Caco-2 (cell line): ENCODE data around the gene RBM33. TPM values are rescaled to one million over a fixed set of nuclear protein-coding genes. Genes with fewer than 3 reads are reported as not detected.

ENCODE experiments used
- BruUV-seq: library from RNA; stranded (reverse); fragments of 400-500 nt; replicated peaks from 2 replicates; lab custom pipeline; 2021; lab: Mats Ljungman, UMichigan
- CTCF ChIA-PET: fragments of 300-600 bp; sonication (Branson Sonifier 250); formaldehyde crosslinking; loops from one replicate; lab custom pipeline; 2022; ENCODE audit warnings: antibody characterized with exemption; lab: Charles Lee
- POLR2A ChIA-PET: fragments of 300-600 bp; sonication (Branson Sonifier 250); formaldehyde crosslinking; loops from one replicate; lab custom pipeline; 2022; ENCODE audit warnings: antibody characterized with exemption; lab: Charles Lee
- DNase-seq, 2 experiments: peaks; one replicate each; pipeline versions ENCODE4 v3.0.0 to v3.0.0-alpha.2; 2020 to 2022
- H3K27me3 ChIP-seq: replicated peaks from 2 replicates; pipeline ENCODE4 v1.6.0; 2011; ENCODE audit warnings: low read length; ENCODE audit not compliant: control insufficient read depth, insufficient read depth
- H3K36me3 ChIP-seq: 2 replicates; pipeline ENCODE4 v1.5.1; 2011; ENCODE audit warnings: low read length; ENCODE audit not compliant: control insufficient read depth, insufficient read depth
- H3K4me1 ChIP-seq: fragments of 250-450 bp; sonication (Bioruptor Pico); 2 replicates; pipeline ENCODE4 v1.5.1; 2020; ENCODE audit warnings: mild to moderate bottlenecking
- H3K4me3 ChIP-seq: 2 replicates; pipeline ENCODE4 v1.5.1; 2011; ENCODE audit warnings: low read depth, mild to moderate bottlenecking, control low read depth, low read length
- H3K9me3 ChIP-seq: fragments of 250-450 bp; sonication (Bioruptor Pico); 2 replicates; pipeline ENCODE4 v1.5.1; 2020; ENCODE audit warnings: mild to moderate bottlenecking, moderate library complexity
- H3K27ac Mint-ChIP-seq: one replicate; pipeline ENCODE4 v1.8.0; 2022; ENCODE audit warnings: mixed read lengths; ENCODE audit not compliant: unreplicated experiment
- H3K27me3 Mint-ChIP-seq: one replicate; pipeline ENCODE4 v1.8.0; 2022; ENCODE audit warnings: mixed read lengths; ENCODE audit not compliant: insufficient read depth, unreplicated experiment
- H3K36me3 Mint-ChIP-seq: one replicate; pipeline ENCODE4 v1.8.0; 2022; ENCODE audit warnings: mild to moderate bottlenecking, mixed read lengths; ENCODE audit not compliant: insufficient read depth, unreplicated experiment
- H3K4me1 Mint-ChIP-seq: one replicate; pipeline ENCODE4 v1.8.0; 2022; ENCODE audit warnings: low read depth, mixed read lengths; ENCODE audit not compliant: unreplicated experiment
- H3K4me3 Mint-ChIP-seq: one replicate; pipeline ENCODE4 v1.8.0; 2022; ENCODE audit warnings: mild to moderate bottlenecking, moderate library complexity, mixed read lengths; ENCODE audit not compliant: unreplicated experiment
- H3K9me3 Mint-ChIP-seq: one replicate; pipeline ENCODE4 v1.8.0; 2022; ENCODE audit warnings: mixed read lengths; ENCODE audit not compliant: unreplicated experiment
- intact Hi-C: fragments of 100-400 bp; cut with micrococcal nuclease; formaldehyde crosslinking; loops from one replicate; pipeline ENCODE4 v1.10.0; 2022; ENCODE audit not compliant: unreplicated experiment
- total RNA-seq: library from RNA; stranded (reverse); gene quantifications from 2 replicates; pipeline ENCODE4 v1.2.3, GENCODE V29; 2022
- TF ChIP-seq, protein P1 (sequence below), 2 experiments: fragments of 200-600 bp in 1 of 2; IDR thresholded peaks; 1 replicate in 1 of 2; 2 replicates in 1 of 2; pipeline versions ENCODE4 v1.5.1 to v1.8.0; 2011 to 2022; ENCODE audit warnings: antibody characterized with exemption in 1 of 2, control low read depth in 1 of 2, inconsistent platforms in 1 of 2, low read depth in 1 of 2, low read length in 1 of 2, mild to moderate bottlenecking in 1 of 2, moderate library complexity in 1 of 2; ENCODE audit not compliant: insufficient read depth in 1 of 2, severe bottlenecking in 1 of 2, unreplicated experiment in 1 of 2

Gene RBM33
- total RNA-seq, 1 experiment from 2014 or later: 82.8 TPM

GRCh38 chr7:155645662-155646061 lies 1.2 kb downstream of the RBM33 start:
- intact Hi-C loops: loop anchor here (2.0 kb wide), 1 partner anchor 19 kb away; no protein-coding TSS in a partner anchor
- no TSS peak for BruUV-seq
- peaks cover 38% of the 10 kb centered on the region for H3K4me1 Mint-ChIP-seq

DNA sequence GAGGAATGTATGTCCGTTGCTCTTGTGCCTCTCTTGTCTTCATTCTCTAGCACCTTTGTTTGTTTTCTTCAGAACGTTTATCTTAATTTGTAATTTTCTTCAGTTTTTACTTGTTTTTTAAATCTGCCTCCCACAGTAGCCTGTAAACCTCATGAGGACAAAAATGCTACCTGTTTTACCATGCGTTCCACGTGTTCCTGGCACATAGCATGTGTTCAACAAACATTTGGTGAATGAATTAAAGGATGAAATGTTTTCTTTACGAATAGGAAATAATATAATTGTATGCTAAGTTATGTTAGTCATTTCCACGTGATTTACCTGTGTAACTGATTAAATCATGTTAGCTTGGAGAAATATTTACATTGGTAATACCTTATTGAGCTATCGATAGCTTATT lies 2.2 kb downstream of the RBM33 start:
- CTCF ChIA-PET: no interaction called here
- peaks cover 13% of the 10 kb centered on the region for H3K9me3 Mint-ChIP-seq
- peaks cover 17% of the 10 kb centered on the region for H3K4me1 ChIP-seq
- no peak for DNase-seq
- peaks cover 12% of the 10 kb centered on the region for H3K9me3 ChIP-seq
- intact Hi-C loops: no loop called here
- H3K27me3 Mint-ChIP-seq: no peaks in the 10 kb centered on the region
- H3K4me3 Mint-ChIP-seq: peak overlapping the region; percentile 98
- POLR2A ChIA-PET: no interaction called here
- TF ChIP-seq, protein P1, sequence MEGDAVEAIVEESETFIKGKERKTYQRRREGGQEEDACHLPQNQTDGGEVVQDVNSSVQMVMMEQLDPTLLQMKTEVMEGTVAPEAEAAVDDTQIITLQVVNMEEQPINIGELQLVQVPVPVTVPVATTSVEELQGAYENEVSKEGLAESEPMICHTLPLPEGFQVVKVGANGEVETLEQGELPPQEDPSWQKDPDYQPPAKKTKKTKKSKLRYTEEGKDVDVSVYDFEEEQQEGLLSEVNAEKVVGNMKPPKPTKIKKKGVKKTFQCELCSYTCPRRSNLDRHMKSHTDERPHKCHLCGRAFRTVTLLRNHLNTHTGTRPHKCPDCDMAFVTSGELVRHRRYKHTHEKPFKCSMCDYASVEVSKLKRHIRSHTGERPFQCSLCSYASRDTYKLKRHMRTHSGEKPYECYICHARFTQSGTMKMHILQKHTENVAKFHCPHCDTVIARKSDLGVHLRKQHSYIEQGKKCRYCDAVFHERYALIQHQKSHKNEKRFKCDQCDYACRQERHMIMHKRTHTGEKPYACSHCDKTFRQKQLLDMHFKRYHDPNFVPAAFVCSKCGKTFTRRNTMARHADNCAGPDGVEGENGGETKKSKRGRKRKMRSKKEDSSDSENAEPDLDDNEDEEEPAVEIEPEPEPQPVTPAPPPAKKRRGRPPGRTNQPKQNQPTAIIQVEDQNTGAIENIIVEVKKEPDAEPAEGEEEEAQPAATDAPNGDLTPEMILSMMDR (IDR thresholded peaks at IDR 0.05; ENCODE audit: insufficient read depth in 1 of 2, low read depth in 1 of 2, low read length in 1 of 2, severe bottlenecking in 1 of 2, unreplicated experiment in 1 of 2): no peak
- peaks cover 38% of the 10 kb centered on the region for H3K4me1 Mint-ChIP-seq
- no peak overlapping the region for H3K4me3 ChIP-seq
- no TSS peak for BruUV-seq
- H3K27ac Mint-ChIP-seq: peak overlapping the region; percentile 98
- no peaks in the 10 kb centered on the region; the same call in 1 of the 2 replicates for H3K36me3 ChIP-seq
- no peaks in the 10 kb centered on the region for H3K27me3 ChIP-seq
- peaks cover 56% of the 10 kb centered on the region for H3K36me3 Mint-ChIP-seq

More at GRCh38 chr7:155645662-155646061, 1.2 kb downstream of the RBM33 start:
- peaks cover 56% of the 10 kb centered on the region for H3K36me3 Mint-ChIP-seq
- no peaks in the 10 kb centered on the region for H3K27me3 Mint-ChIP-seq
- no peak for DNase-seq
- H3K27ac Mint-ChIP-seq: peak overlapping the region; percentile 98
- CTCF ChIA-PET: no interaction called here
- peak overlapping the region; percentile 98 for H3K4me3 Mint-ChIP-seq
- TF ChIP-seq, protein P1 (IDR thresholded peaks at IDR 0.05; ENCODE audit: insufficient read depth in 1 of 2, low read depth in 1 of 2, low read length in 1 of 2, severe bottlenecking in 1 of 2, unreplicated experiment in 1 of 2): no peak
- no peaks in the 10 kb centered on the region for H3K27me3 ChIP-seq
- H3K9me3 ChIP-seq: peaks cover 12% of the 10 kb centered on the region
- H3K4me3 ChIP-seq: peak overlapping the region; percentile 95
- H3K4me1 ChIP-seq: peaks cover 15% of the 10 kb centered on the region
- peaks cover 16% of the 10 kb centered on the region for H3K9me3 Mint-ChIP-seq
- no peaks in the 10 kb centered on the region; the same call in 1 of the 2 replicates for H3K36me3 ChIP-seq
- POLR2A ChIA-PET: no interaction called here

- Mint-ChIP-seq H3K36me3 (peaks cover 56% of the 10 kb centered on the region), H3K27me3 (no peaks in the 10 kb centered on the region), H3K4me3 (no peak overlapping the region), H3K27ac (no peak overlapping the region), H3K4me1 (peaks cover 44% of the 10 kb centered on the region), H3K9me3 (peaks cover 13% of the 10 kb centered on the region)
- intact Hi-C loops: no loop called here
- no TSS peak for BruUV-seq
- ChIA-PET POLR2A (no interaction called here), CTCF (no interaction called here)
- Histone ChIP-seq H3K9me3 (peaks cover 12% of the 10 kb centered on the region), H3K4me3 (no peak overlapping the region), H3K36me3 (no peaks in the 10 kb centered on the region), H3K27me3 (no peaks in the 10 kb centered on the region), H3K4me1 (peaks cover 23% of the 10 kb centered on the region)
- TF ChIP-seq, protein P1 (IDR thresholded peaks at IDR 0.05; ENCODE audit: insufficient read depth in 1 of 2, low read depth in 1 of 2, low read length in 1 of 2, severe bottlenecking in 1 of 2, unreplicated experiment in 1 of 2): no peak
- DNase-seq: no peak
These were observed 2.8 kb downstream of the RBM33 start for GRCh38 chr7:155647302-155647701.
